HepG2 (cell line): ENCODE data around the gene RAB30. TPM values are rescaled to one million over a fixed set of nuclear protein-coding genes. Genes with fewer than 3 reads are reported as not detected.

ENCODE experiments used
- CENPX ChIP-seq: sonication (generic); formaldehyde crosslinking; IDR thresholded peaks from 2 replicates; pipeline ENCODE4 v1.9.0; 2021; ENCODE audit warnings: mild to moderate bottlenecking, missing genetic modification reagents, moderate library complexity
- GATA4 ChIP-seq: sonication (generic); IDR thresholded peaks from 2 replicates; pipeline ENCODE4 v1.6.1; 2016; ENCODE audit warnings: antibody characterized with exemption, low read depth, borderline replicate concordance
- NFIC ChIP-seq: IDR thresholded peaks from 2 replicates; pipeline ENCODE4 v1.6.1; 2012; ENCODE audit warnings: mild to moderate bottlenecking, low read length, inconsistent platforms
- PHF21A ChIP-seq: sonication (generic); formaldehyde crosslinking; IDR thresholded peaks from 2 replicates; pipeline ENCODE4 v1.5.0; 2020; ENCODE audit warnings: mild to moderate bottlenecking, missing genetic modification reagents
- PHF8 ChIP-seq: sonication (generic); formaldehyde crosslinking; IDR thresholded peaks from 2 replicates; pipeline ENCODE4 v1.5.0; 2020; ENCODE audit warnings: missing genetic modification reagents
- SMYD3 ChIP-seq: sonication (generic); formaldehyde crosslinking; IDR thresholded peaks from 2 replicates; pipeline ENCODE4 v1.8.1; 2023; ENCODE audit warnings: mild to moderate bottlenecking, missing genetic modification reagents
- SSRP1 ChIP-seq: IDR thresholded peaks from 2 replicates; pipeline ENCODE4 v1.6.1; 2016; ENCODE audit warnings: control low read depth
- TARDBP ChIP-seq: sonication (generic); formaldehyde crosslinking; IDR thresholded peaks from 2 replicates; pipeline ENCODE4 v1.8.0; 2022; ENCODE audit warnings: mild to moderate bottlenecking, missing genetic modification reagents
- ZC3H13 ChIP-seq: sonication (generic); formaldehyde crosslinking; IDR thresholded peaks from 2 replicates; pipeline ENCODE4 v1.8.1; 2023; ENCODE audit warnings: mild to moderate bottlenecking, missing genetic modification reagents, moderate library complexity
- ZKSCAN8 ChIP-seq: IDR thresholded peaks from 2 replicates; pipeline ENCODE4 v1.6.1; 2016; ENCODE audit warnings: borderline replicate concordance, missing genetic modification reagents, missing compliant biosample characterization
- ZNF263 ChIP-seq: sonication (generic); formaldehyde crosslinking; IDR thresholded peaks from 2 replicates; pipeline ENCODE4 v1.4.0; 2020; ENCODE audit warnings: missing genetic modification reagents
- ZNF460 ChIP-seq: sonication (generic); formaldehyde crosslinking; IDR thresholded peaks from 2 replicates; pipeline ENCODE4 v1.5.1; 2020; ENCODE audit warnings: missing genetic modification reagents, mild to moderate bottlenecking, borderline replicate concordance
- ZNF550 ChIP-seq: sonication (generic); formaldehyde crosslinking; IDR thresholded peaks from 2 replicates; pipeline ENCODE4 v1.4.0; 2020; ENCODE audit warnings: mild to moderate bottlenecking, missing genetic modification reagents, borderline replicate concordance
- ZNF563 ChIP-seq: sonication (generic); formaldehyde crosslinking; IDR thresholded peaks from 2 replicates; pipeline ENCODE4 v1.8.0; 2022; ENCODE audit warnings: mild to moderate bottlenecking, moderate library complexity, missing genetic modification reagents
- ZNF577 ChIP-seq: sonication (generic); formaldehyde crosslinking; IDR thresholded peaks from 2 replicates; pipeline ENCODE4 v1.4.0; 2020; ENCODE audit warnings: mild to moderate bottlenecking, low read depth, missing genetic modification reagents, borderline replicate concordance
- ZNF614 ChIP-seq: IDR thresholded peaks from 2 replicates; pipeline ENCODE4 v1.6.1; 2018; ENCODE audit warnings: missing biosample characterization, missing genetic modification reagents, inconsistent platforms, borderline replicate concordance
- ZNF619 ChIP-seq: sonication (generic); formaldehyde crosslinking; IDR thresholded peaks from 2 replicates; pipeline ENCODE4 v1.4.0; 2020; ENCODE audit warnings: mild to moderate bottlenecking, missing genetic modification reagents
- ZNF709 ChIP-seq: sonication (generic); formaldehyde crosslinking; IDR thresholded peaks from 2 replicates; pipeline ENCODE4 v1.5.0; 2020; ENCODE audit warnings: mild to moderate bottlenecking, missing genetic modification reagents
- polyA plus RNA-seq, 8 experiments: library from polyadenylated mRNA; depleted of rRNA in 3 of 8; stranded (reverse) in 7 of 8; unstranded in 1 of 8; fragments of >200 nt; fragmentation: Illumina TruSeq in 4 of 8; extraction: Trizol in 4 of 8; gene quantifications; 2 replicates each; pipeline versions ENCODE4 v1.2.1 to v1.2.3, GENCODE V29; 2011 to 2016; ENCODE audit warnings: low read depth in 4 of 8, missing spikeins in 1 of 8, mixed read lengths in 1 of 8; ENCODE audit not compliant: insufficient read depth in 1 of 8
- total RNA-seq, 5 experiments: library from RNA; depleted of rRNA; stranded (reverse); fragments of >200 nt; fragmentation: Illumina TruSeq; extraction: Trizol; gene quantifications; 2 replicates each; pipeline ENCODE4 v1.2.3, GENCODE V29; 2016; ENCODE audit warnings: low read depth in 1 of 5
- TF ChIP-seq, protein P1 (sequence below): IDR thresholded peaks from 2 replicates; pipeline ENCODE4 v1.6.1; 2016; ENCODE audit warnings: missing compliant biosample characterization, missing genetic modification reagents, borderline replicate concordance
- TF ChIP-seq, protein P2 (sequence below): fragments of 450-650 bp; IDR thresholded peaks from 2 replicates; pipeline ENCODE4 v1.6.1; 2016
- TF ChIP-seq, protein P3 (sequence below), 2 experiments: sonication (generic) in 1 of 2; formaldehyde crosslinking in 1 of 2; IDR thresholded peaks; 2 replicates each; pipeline versions ENCODE4 v1.4.0 to v1.6.1; 2018 to 2020; ENCODE audit warnings: missing genetic modification reagents in 2 of 2, borderline replicate concordance in 1 of 2, low read depth in 1 of 2, mild to moderate bottlenecking in 1 of 2, missing biosample characterization in 1 of 2
- TF ChIP-seq, protein P4 (sequence below): sonication (generic); formaldehyde crosslinking; IDR thresholded peaks from 2 replicates; pipeline ENCODE4 v1.5.1; 2020; ENCODE audit warnings: mild to moderate bottlenecking, missing genetic modification reagents, borderline replicate concordance
- TF ChIP-seq, protein P5 (sequence below): sonication (generic); formaldehyde crosslinking; IDR thresholded peaks from 2 replicates; pipeline ENCODE4 v1.4.0; 2020; ENCODE audit warnings: mild to moderate bottlenecking, missing genetic modification reagents

RAB30 gene
- total and polyA plus RNA-seq, 2 of the 13 experiments (the other 11 are each of a cell fraction or from before 2014, with no cell fraction given): 3.7 to 5.0 TPM

DNA sequence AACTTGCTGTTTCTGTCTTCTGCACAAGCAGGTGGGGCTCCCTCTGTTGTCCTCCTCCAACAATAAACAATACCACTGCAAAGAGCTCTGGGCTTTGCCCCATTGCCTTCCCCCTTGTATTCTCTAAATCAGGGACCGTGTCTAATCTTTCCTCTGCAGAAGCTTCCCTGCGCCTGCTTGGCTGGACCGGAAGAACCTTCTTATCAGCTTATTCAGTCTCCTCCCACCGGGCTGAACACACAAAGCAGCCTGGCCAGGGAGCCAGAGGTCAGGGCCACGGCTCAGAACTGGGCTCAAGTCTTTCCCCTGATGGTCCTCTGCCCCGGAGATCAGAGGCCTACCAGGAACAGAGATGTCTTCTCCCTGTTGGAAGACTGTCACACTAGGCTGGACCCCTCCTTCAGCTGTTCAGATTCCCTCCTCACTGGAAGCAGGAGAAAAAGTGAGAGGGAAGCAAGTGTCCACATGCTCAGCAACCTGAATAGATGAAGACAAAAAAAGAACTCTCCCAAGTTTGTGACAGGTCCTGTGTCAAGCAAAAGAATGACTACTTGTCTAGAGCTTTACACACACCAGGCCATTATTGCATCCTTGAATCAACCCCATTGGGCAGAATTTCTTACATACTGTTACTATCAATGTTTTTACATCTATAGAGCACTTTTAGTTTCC is 63.7 kb downstream of the RAB30 start (continued):
- TF ChIP-seq ZNF614 (CRISPR knock-in tag) (no peak), ZNF577 (CRISPR knock-in tag) (no peak), PHF21A (peak; percentile 92), ZKSCAN8 (peak; percentile 44; the same call in 1 of the 2 replicates), CENPX (CRISPR knock-in tag) (no peak), NFIC (peak; percentile 63; the same call in 1 of the 2 replicates), ZNF619 (CRISPR knock-in tag) (no peak), PHF8 (CRISPR knock-in tag) (no peak), ZNF263 (CRISPR knock-in tag) (peak; percentile 34), GATA4 (peak; percentile 81; the same call in 1 of the 2 replicates), TARDBP (CRISPR knock-in tag) (0 out of 2 replicates have a peak, but pooled peaks have one; percentile 46), ZNF563 (no peak), SSRP1 (CRISPR knock-in tag) (no peak), SMYD3 (0 out of 2 replicates have a peak, but pooled peaks have one; percentile 36), ZC3H13 (no peak), ZNF709 (no peak), ZNF460 (CRISPR knock-in tag) (no peak), ZNF550 (CRISPR knock-in tag) (no peak)
- TF ChIP-seq, protein P1, sequence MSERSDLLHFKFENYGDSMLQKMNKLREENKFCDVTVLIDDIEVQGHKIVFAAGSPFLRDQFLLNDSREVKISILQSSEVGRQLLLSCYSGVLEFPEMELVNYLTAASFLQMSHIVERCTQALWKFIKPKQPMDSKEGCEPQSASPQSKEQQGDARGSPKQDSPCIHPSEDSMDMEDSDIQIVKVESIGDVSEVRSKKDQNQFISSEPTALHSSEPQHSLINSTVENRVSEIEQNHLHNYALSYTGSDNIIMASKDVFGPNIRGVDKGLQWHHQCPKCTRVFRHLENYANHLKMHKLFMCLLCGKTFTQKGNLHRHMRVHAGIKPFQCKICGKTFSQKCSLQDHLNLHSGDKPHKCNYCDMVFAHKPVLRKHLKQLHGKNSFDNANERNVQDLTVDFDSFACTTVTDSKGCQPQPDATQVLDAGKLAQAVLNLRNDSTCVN: 0 out of 2 replicates have a peak, but pooled peaks have one; percentile 29
- TF ChIP-seq, protein P2, sequence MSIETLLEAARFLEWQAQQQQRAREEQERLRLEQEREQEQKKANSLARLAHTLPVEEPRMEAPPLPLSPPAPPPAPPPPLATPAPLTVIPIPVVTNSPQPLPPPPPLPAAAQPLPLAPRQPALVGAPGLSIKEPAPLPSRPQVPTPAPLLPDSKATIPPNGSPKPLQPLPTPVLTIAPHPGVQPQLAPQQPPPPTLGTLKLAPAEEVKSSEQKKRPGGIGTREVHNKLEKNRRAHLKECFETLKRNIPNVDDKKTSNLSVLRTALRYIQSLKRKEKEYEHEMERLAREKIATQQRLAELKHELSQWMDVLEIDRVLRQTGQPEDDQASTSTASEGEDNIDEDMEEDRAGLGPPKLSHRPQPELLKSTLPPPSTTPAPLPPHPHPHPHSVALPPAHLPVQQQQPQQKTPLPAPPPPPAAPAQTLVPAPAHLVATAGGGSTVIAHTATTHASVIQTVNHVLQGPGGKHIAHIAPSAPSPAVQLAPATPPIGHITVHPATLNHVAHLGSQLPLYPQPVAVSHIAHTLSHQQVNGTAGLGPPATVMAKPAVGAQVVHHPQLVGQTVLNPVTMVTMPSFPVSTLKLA: no peak
- TF ChIP-seq, protein P3, sequence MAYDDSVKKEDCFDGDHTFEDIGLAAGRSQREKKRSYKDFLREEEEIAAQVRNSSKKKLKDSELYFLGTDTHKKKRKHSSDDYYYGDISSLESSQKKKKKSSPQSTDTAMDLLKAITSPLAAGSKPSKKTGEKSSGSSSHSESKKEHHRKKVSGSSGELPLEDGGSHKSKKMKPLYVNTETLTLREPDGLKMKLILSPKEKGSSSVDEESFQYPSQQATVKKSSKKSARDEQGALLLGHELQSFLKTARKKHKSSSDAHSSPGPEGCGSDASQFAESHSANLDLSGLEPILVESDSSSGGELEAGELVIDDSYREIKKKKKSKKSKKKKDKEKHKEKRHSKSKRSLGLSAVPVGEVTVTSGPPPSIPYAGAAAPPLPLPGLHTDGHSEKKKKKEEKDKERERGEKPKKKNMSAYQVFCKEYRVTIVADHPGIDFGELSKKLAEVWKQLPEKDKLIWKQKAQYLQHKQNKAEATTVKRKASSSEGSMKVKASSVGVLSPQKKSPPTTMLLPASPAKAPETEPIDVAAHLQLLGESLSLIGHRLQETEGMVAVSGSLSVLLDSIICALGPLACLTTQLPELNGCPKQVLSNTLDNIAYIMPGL (CRISPR knock-in tag; IDR thresholded peaks at IDR 0.05; ENCODE audit: borderline replicate concordance in 1 of 2, low read depth in 1 of 2): peak in 1 of 2 experiments; percentile 45; a peak in 1 of 4 replicates
- TF ChIP-seq, protein P4, sequence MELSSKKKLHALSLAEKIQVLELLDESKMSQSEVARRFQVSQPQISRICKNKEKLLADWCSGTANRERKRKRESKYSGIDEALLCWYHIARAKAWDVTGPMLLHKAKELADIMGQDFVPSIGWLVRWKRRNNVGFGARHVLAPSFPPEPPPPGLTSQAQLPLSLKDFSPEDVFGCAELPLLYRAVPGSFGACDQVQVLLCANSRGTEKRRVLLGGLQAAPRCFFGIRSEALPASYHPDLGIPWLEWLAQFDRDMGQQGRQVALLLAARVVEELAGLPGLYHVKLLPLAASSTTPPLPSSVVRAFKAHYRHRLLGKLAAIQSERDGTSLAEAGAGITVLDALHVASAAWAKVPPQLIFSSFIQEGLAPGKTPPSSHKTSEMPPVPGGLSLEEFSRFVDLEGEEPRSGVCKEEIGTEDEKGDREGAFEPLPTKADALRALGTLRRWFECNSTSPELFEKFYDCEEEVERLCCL: no peak
- TF ChIP-seq, protein P5, sequence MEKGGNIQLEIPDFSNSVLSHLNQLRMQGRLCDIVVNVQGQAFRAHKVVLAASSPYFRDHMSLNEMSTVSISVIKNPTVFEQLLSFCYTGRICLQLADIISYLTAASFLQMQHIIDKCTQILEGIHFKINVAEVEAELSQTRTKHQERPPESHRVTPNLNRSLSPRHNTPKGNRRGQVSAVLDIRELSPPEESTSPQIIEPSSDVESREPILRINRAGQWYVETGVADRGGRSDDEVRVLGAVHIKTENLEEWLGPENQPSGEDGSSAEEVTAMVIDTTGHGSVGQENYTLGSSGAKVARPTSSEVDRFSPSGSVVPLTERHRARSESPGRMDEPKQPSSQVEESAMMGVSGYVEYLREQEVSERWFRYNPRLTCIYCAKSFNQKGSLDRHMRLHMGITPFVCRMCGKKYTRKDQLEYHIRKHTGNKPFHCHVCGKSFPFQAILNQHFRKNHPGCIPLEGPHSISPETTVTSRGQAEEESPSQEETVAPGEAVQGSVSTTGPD (CRISPR knock-in tag): no peak
